ENCODE results near the gene WSB2. TPM values are rescaled to one million over a fixed set of nuclear protein-coding genes. Genes with fewer than 3 reads are reported as not detected.

Gene WSB2
- total and polyA plus RNA-seq, 2 of the 8 experiments (the other 6 are each of a cell fraction or from before 2014, with no cell fraction given): 47.5 to 58.2 TPM

GRCh38 chr12:118055144-118055557 lies 5.8 kb downstream of the WSB2 start:
- Histone ChIP-seq H3K9ac (replicated peaks in 1 of 4; ENCODE audit: extremely low read depth in 1 of 4, low read depth in 3 of 4, low read length in 3 of 4) (no peak overlapping the region), H2AK5ac (ENCODE audit: low read depth, low read length) (no peak overlapping the region), H4K91ac (replicated peaks; ENCODE audit: insufficient read length, low read length) (no peak overlapping the region), H2BK15ac (ENCODE audit: low read length) (no peak overlapping the region), H3K23me2 (ENCODE audit: low read depth, low read length) (peaks cover 2% of the 10 kb centered on the region; the same call in 1 of the 2 replicates), H2BK120ac (replicated peaks; ENCODE audit: low read depth, low read length) (no peak overlapping the region), H2BK12ac (ENCODE audit: low read depth, low read length) (no peak overlapping the region), H3K14ac (ENCODE audit: insufficient read length) (no peak overlapping the region), H2BK5ac (ENCODE audit: low read depth, low read length) (no peak overlapping the region), H4K8ac (ENCODE audit: extremely low read depth, insufficient read depth, low read length) (no peak overlapping the region), H2AFZ (ENCODE audit: low read length) (no peak overlapping the region), H4K5ac (ENCODE audit: insufficient read length, low read depth, low read length) (no peak overlapping the region), H3K27ac (ENCODE audit: low read depth, low read length) (no peak overlapping the region), H3K27me3 (replicated peaks in 1 of 4; ENCODE audit: control insufficient read depth in 3 of 4, extremely low read depth in 1 of 4, insufficient read depth in 3 of 4, low read length in 3 of 4) (no peaks in the 10 kb centered on the region), H3K79me2 (ENCODE audit: control insufficient read depth in 1 of 2, insufficient read depth in 2 of 2, low read length in 2 of 2) (peaks cover 0 to 50% of the 10 kb centered on the region in 2 experiments; a peak in 2 of 4 replicates), H3K56ac (replicated peaks; ENCODE audit: insufficient read length, low read depth, low read length) (no peak overlapping the region), H3K4me3 (ENCODE audit: extremely low read depth in 1 of 4, insufficient read depth in 2 of 4, low read depth in 3 of 4, low read length in 4 of 4) (no peak overlapping the region), H3K4ac (replicated peaks; ENCODE audit: insufficient read length, low read depth, low read length) (no peak overlapping the region), H2BK20ac (ENCODE audit: low read length) (no peak overlapping the region), H4K20me1 (replicated peaks in 1 of 2; ENCODE audit: control insufficient read depth in 1 of 2, insufficient read depth in 2 of 2, low read length in 2 of 2) (peaks cover 4 to 5% of the 10 kb centered on the region in 2 experiments), H3K18ac (ENCODE audit: extremely low read depth, low read length) (no peak overlapping the region), H3K9me3 (ENCODE audit: insufficient read depth in 2 of 2, low read depth in 1 of 2, low read length in 1 of 2) (no peaks in the 10 kb centered on the region), H3K23ac (ENCODE audit: insufficient read length) (no peak overlapping the region), H3K4me2 (ENCODE audit: insufficient read depth in 1 of 2, low read depth in 2 of 2, low read length in 2 of 2) (no peak overlapping the region), H3K4me1 (replicated peaks in 1 of 4; ENCODE audit: control insufficient read depth in 3 of 4, insufficient read depth in 4 of 4, low read length in 3 of 4) (peaks cover 0 to 1% (median 0%) of the 10 kb centered on the region in 4 experiments; a peak in 2 of 7 replicates), H3K79me1 (ENCODE audit: low read depth, low read length) (peaks cover 11% of the 10 kb centered on the region), H3K36me3 (ENCODE audit: control insufficient read depth in 2 of 4, insufficient read depth in 4 of 4, low read length in 3 of 4) (peaks cover 2 to 23% (median 13%) of the 10 kb centered on the region in 4 experiments; a peak in 5 of 8 replicates)
- POLR2A ChIA-PET (ENCODE audit: partially characterized antibody): interaction anchor here (0.9 to 6.5 kb wide), 5 partner anchors 9 to 27 kb away, joined by 5 to 30 read pairs (median 7); no protein-coding TSS in a partner anchor
- WGBS, 2 experiments (ENCODE audit: extremely low coverage in 1 of 2, insufficient coverage in 1 of 2, insufficient read length in 1 of 2, insufficient replicate concordance in 2 of 2, low coverage in 1 of 2, low lambda C conversion rate in 2 of 2, missing lambda C conversion rate in 1 of 2): 67% methylated on average over 2 of the region's 2 CpGs; no CpG with 5 or more reads in 1 of the 2 experiments
- CTCF ChIA-PET (ENCODE audit: partially characterized antibody): interaction anchor here (0.7 to 5.8 kb wide), 11 partner anchors 10 to 180 kb away, joined by 3 to 49 read pairs (median 5); no protein-coding TSS in a partner anchor
- FAIRE-seq (no peak), DNase-seq (ENCODE audit: low read depth in 1 of 2, low spot score in 2 of 2) (peak in 1 of 2 experiments; percentile 79)
- TF ChIP-seq CREB1 (IDR thresholded peaks at IDR 0.05): peak; percentile 38; the same call in 1 of the 2 replicates
- TF ChIP-seq ASH2L (IDR thresholded peaks at IDR 0.05; ENCODE audit: low read length): no peak
- no peak for TF ChIP-seq CEBPB (IDR thresholded peaks at IDR 0.05; ENCODE audit: low read depth, low read length)
- TF ChIP-seq HDAC6 (IDR thresholded peaks at IDR 0.05; ENCODE audit: low read depth, low read length): no peak
- TF ChIP-seq POLR2A (IDR thresholded peaks at IDR 0.05; ENCODE audit: control extremely low read depth in 1 of 2, low read depth in 2 of 2, low read length in 2 of 2): no peak
- TF ChIP-seq GTF2F1 (IDR thresholded peaks at IDR 0.05; ENCODE audit: borderline replicate concordance, low read depth, low read length): no peak
- no peak for TF ChIP-seq SIX5 (IDR thresholded peaks at IDR 0.05; ENCODE audit: low read depth, low read length)
- peak; percentile 45; the same call in 1 of the 2 replicates for TF ChIP-seq EGR1 (IDR thresholded peaks at IDR 0.05; ENCODE audit: borderline replicate concordance, low read depth, low read length)
- no peak for TF ChIP-seq KDM5A (IDR thresholded peaks at IDR 0.05; ENCODE audit: low read length)
- TF ChIP-seq EZH2 (IDR thresholded peaks at IDR 0.05; ENCODE audit: low read depth, low read length, severe bottlenecking): no peak
- peak in 1 of 2 experiments; percentile 60; a peak in 1 of 4 replicates for TF ChIP-seq SIN3A (conservative IDR thresholded peaks at IDR 0.05 in 1 of 2, IDR thresholded peaks at IDR 0.05 in 1 of 2; ENCODE audit: low read depth in 1 of 2, low read length in 2 of 2)
- no peak for TF ChIP-seq ATF2 (IDR thresholded peaks at IDR 0.05; ENCODE audit: low read length)
